NT2/D1 (cell line): ENCODE data around the gene KIAA1549.

ENCODE experiments used
- SUZ12 ChIP-seq: IDR thresholded peaks from 2 replicates; pipeline ENCODE4 v1.6.1; 2011; ENCODE audit not compliant: insufficient read length, insufficient read depth; ENCODE audit errors: extremely low read depth
- YY1 ChIP-seq: IDR thresholded peaks from 2 replicates; pipeline ENCODE4 v1.6.1; 2011; ENCODE audit not compliant: insufficient read length, insufficient read depth

- no peak for TF ChIP-seq YY1
- TF ChIP-seq SUZ12, result no peak
Measured at GRCh38 chr7:138999414-138999813, 18.2 kb upstream of the KIAA1549 start.
